ENCODE results near the gene HSDL1.
A peak's percentile ranks its signal among the peaks of the same experiment; 100 is the strongest.
"Not testable (repeated sequence)": the region's sequence is repeated elsewhere in the genome, so short reads cannot be mapped to it uniquely, and the experiment has no call there.

Gene HSDL1

DNA sequence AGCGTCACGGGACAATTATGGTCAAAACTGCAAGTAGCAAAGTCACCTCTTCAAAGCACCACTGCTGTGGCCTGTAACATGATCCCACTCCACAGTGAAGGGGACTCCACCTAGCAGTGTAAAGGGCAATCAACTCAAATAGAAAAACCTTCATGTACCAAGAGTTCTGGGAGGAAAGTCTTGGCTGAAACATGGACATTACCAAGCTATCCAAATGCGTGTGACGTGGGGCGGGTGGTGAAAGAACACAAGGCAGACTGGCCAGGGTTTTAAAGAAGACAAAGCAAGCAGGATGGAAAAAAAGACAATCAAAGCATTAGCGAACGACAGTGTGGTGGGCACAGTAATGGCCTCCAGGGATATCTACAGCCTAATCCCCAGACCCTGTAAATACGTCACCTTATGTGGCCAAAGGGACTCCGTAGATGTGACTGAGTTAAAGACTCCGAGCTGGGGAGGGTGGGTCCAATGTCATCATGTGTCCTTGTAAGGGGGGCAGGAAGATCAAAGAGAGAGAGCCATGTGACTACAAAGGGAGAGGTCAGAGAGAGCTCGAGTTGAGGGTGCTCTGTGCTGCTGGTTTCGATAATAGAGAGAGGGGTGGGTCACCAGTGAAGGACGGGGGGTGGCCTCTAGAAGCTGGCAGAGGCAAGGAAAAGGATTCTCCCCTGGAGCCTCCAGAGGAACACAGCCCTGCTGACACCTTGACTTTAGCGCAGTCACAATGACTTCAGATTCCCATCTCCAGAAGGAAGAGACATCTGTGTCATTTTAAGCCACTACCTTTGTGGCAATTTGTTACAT, 6.0 kb downstream of the HSDL1 start:
- DNase-seq (ENCODE audit: low spot score): no peak

GRCh38 chr16:84138500-84138823, 6.5 kb downstream of the HSDL1 start:
- DNase-seq (ENCODE audit: low spot score): no peak

- DNase-seq (ENCODE audit: low spot score): no peak
Observed at GRCh38 chr16:84137769-84138357, 7.1 kb downstream of the HSDL1 start.

GRCh38 chr16:84137287-84137686, 7.7 kb downstream of the HSDL1 start:
- DNase-seq (ENCODE audit: low spot score): no peak

- no peak for DNase-seq (ENCODE audit: low spot score)
Observed at GRCh38 chr16:84136331-84137125, 8.4 kb downstream of the HSDL1 start.

DNA sequence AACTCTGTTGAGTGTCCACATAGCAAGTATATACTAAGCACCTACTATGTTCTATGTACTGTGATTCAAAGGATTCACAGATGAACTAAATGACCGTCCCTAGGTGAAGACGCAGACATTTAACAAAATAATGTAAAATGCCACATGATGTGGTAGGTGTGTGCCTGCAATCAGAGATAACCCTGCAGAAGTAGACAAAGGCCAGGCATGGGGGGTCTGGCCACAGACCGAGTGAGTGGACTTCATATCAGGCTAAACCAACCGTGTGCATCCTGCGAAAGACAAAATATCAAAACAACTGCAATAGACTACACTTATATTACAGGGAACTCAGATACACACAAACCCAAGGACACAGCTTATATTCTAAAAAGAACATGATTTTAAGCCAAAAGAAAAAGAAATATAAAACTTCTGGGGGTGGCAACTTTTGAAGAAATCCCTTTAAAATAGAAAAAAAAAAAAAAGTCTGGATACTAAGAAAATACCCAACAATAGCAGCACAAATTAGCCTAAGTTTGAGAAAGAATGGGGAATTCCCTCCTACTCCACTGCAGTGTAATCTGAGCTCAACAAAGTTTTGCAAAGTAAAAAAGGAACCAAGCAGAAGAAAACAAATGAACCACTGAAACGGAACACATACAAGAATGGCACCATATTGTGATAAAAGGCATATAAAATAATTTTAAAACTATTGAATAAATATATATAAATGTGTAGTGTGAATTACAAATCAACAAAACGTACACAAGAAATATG, 12.3 kb downstream of the HSDL1 start:
- no peak for DNase-seq (ENCODE audit: low spot score)

- DNase-seq (ENCODE audit: low spot score): no peak
Observed at GRCh38 chr16:84131117-84131516, 13.9 kb downstream of the HSDL1 start.

DNA sequence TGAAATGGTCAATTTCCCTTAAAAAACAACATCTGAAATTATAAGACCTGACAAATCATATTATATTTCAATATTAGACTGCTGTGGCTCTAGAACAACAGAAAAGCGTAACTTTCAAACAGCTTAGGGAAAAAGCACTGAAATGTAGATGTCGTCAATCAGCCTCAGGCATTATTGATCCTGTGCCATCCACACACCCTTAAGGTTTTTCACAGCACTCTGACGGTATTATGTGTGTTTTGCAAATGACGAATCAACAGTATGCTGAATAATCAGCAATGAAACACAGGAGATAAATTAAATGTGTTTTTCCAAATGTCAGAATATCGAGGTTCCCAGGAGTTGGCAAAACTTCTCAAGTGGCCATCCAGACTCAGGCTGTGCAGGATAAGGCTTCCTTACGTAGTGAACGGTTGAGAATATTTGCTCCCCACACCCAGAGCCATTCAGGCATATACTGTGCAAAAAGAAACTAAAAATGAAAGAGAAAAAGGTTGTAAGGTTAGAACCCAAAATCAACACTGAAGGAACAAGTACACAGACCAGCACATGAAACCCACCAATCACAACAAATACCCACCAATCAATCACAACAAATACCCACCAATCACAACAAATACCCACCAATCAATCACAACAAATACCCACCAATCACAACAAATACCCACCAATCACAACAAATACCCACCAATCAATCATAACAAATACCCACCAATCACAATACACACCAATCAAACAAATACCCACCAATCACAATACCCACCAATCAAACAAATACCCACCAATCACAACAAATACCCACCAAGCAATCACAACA, 20.5 kb downstream of the HSDL1 start:
- DNase-seq (ENCODE audit: low spot score): no peak

DNA sequence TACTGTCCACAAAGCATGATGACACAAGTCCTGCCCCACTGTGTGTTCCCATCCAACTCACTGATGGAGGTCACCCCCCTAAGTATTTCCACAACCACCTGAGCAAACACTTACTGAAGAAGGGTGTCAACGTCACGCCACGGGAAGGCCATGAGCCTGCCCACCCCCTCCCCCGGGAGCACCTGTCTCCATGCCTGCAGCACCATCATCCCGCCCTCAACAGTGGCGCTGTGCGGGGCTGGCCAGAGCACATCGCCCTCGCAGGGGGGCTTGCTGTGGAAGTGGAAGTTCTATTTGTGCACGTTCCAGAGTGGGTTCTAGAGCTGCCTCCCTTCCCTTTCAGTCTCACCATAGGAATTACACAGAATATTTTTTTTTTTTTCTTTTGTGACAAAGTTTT, 24.0 kb downstream of the HSDL1 start:
- DNase-seq (ENCODE audit: low spot score): no peak

DNA sequence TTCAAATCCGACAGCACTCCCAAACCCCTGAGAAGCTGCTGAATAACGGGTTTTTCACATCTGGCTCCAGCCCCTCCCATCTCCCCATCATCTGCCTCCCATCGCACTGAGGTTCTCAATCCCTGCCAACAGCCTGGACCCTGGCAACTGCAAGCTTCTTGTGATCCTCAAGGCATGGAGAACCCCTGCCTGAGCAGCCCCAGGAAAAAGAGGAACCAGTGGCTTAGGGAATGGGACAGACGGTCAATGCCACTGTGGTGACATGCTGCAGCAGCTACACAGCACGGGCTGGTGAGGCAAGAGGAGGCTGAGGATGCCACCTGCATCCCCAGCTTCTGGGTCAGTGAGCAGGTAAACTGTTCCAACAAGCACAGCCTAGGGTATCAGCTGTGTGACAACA, 25.0 kb downstream of the HSDL1 start:
- no peak for DNase-seq (ENCODE audit: low spot score)

- no peak for DNase-seq (ENCODE audit: low spot score)
Observed at GRCh38 chr16:84119368-84119767, 25.6 kb downstream of the HSDL1 start.

DNA sequence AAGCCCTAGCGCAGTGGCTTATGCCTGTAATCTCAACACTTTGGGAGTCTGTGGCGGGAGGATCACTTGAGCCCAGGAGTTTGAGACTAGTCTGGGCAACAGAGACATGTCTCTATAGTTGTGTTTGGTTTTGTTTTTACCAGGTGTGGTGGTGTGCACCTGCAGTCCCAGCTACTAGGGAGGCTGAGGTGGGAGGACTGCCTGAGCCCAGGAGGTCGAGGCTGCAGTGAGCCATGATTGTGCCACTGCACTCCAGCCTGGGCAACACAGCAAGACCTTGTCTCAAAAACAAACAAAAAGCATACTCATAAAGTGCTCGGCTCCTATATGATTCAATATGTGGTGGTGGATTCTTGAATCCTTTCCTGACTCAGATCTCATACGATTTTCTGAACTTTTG, 26.7 kb downstream of the HSDL1 start:
- not testable (repeated sequence) for DNase-seq (ENCODE audit: low spot score)

DNA sequence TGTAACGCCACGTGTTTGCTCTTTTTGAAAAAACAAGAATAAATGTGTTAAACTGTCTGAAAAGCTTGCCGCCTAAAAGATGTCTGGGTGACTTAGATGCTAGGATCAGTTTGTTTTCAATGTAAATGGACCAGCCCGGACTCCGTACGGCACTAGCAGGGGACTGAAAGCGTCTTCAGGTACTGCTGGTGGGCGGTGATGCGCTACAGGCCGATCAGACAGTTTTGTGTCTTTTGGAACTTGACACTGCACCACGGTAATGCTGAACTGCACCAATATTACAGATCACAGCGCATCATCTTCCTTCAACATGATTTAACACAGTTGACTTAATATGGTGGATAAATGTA, 27.5 kb downstream of the HSDL1 start:
- peak; percentile 61 for DNase-seq (ENCODE audit: low spot score)

GRCh38 chr16:84116720-84117493, 28.1 kb downstream of the HSDL1 start, which contains the start of gene MBTPS1:
MBTPS1 (minus strand) TSS chr16:84116942; CDS start chr16:84101783, 15,159 bp downstream.
- peak; percentile 99 for DNase-seq (ENCODE audit: low spot score)

- peak; percentile 60 for DNase-seq (ENCODE audit: low spot score)
Observed at GRCh38 chr16:84115919-84116719, 28.9 kb downstream of the HSDL1 start.

GRCh38 chr16:84111949-84112348, 33.0 kb downstream of the HSDL1 start:
- DNase-seq (ENCODE audit: low spot score): not testable (repeated sequence)

GRCh38 chr16:84111525-84111924, 33.5 kb downstream of the HSDL1 start:
- DNase-seq (ENCODE audit: low spot score): no peak

DNA sequence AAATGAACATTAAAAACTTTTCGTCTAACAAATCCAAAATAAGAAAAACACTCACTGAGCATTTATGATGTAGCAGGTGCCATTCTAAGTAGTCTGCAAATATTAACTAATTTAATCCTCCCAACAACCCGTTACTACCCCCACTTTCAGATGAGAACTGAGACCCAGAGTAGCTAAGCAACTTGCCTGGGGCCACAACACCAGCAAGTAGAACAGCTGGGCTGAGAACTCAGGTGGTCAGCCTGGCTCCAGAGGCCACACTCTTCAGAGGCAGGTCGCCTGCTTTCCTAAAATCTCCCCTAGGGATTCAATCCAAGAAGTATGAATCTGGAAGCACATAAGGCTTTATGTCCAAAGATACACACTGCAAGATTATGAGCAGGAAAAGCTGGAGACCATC, 34.5 kb downstream of the HSDL1 start:
- no peak for DNase-seq (ENCODE audit: low spot score)

- no peak for DNase-seq (ENCODE audit: low spot score)
Observed at GRCh38 chr16:84109598-84110335, 35.2 kb downstream of the HSDL1 start.
